Ishikawa (cell line): ENCODE measurements around the gene GPR17.

Experiments used
- CEBPB ChIP-seq: IDR thresholded peaks from 2 replicates; pipeline ENCODE4 v1.6.1; 2012
- CREB1 ChIP-seq: IDR thresholded peaks from 2 replicates; pipeline ENCODE4 v1.6.1; 2012; ENCODE audit warnings: low read depth
- EGR1 ChIP-seq: IDR thresholded peaks from 2 replicates; pipeline ENCODE4 v1.6.1; 2012
- EP300 ChIP-seq: IDR thresholded peaks from 2 replicates; pipeline ENCODE4 v1.6.1; 2012; ENCODE audit warnings: borderline replicate concordance
- FOXM1 ChIP-seq: IDR thresholded peaks from 2 replicates; pipeline ENCODE4 v1.6.1; 2012; ENCODE audit warnings: low read depth, borderline replicate concordance
- NFIC ChIP-seq: IDR thresholded peaks from 2 replicates; pipeline ENCODE4 v1.6.1; 2012
- RAD21 ChIP-seq: IDR thresholded peaks from 2 replicates; pipeline ENCODE4 v1.6.1; 2012; ENCODE audit warnings: low read depth
- TAF1 ChIP-seq: IDR thresholded peaks from 2 replicates; pipeline ENCODE4 v1.6.1; 2012; ENCODE audit warnings: low read depth, mild to moderate bottlenecking
- TCF12 ChIP-seq: IDR thresholded peaks from 2 replicates; pipeline ENCODE4 v1.6.1; 2012; ENCODE audit warnings: low read depth
- TEAD4 ChIP-seq: IDR thresholded peaks from 2 replicates; pipeline ENCODE4 v1.6.1; 2012
- YY1 ChIP-seq: IDR thresholded peaks from 2 replicates; pipeline ENCODE4 v1.6.1; 2012; ENCODE audit warnings: low read depth
- ZBTB7A ChIP-seq: IDR thresholded peaks from 2 replicates; pipeline ENCODE4 v1.6.1; 2012; ENCODE audit warnings: low read depth
- TF ChIP-seq, protein P1 (sequence below): IDR thresholded peaks from 2 replicates; pipeline ENCODE4 v1.6.1; 2012
- TF ChIP-seq, protein P2 (sequence below): IDR thresholded peaks from 2 replicates; pipeline ENCODE4 v1.6.1; 2012
- TF ChIP-seq, protein P3 (sequence below): IDR thresholded peaks from 2 replicates; pipeline ENCODE4 v1.6.1; 2012; ENCODE audit warnings: low read depth, mild to moderate bottlenecking

The GPR17 gene

DNA sequence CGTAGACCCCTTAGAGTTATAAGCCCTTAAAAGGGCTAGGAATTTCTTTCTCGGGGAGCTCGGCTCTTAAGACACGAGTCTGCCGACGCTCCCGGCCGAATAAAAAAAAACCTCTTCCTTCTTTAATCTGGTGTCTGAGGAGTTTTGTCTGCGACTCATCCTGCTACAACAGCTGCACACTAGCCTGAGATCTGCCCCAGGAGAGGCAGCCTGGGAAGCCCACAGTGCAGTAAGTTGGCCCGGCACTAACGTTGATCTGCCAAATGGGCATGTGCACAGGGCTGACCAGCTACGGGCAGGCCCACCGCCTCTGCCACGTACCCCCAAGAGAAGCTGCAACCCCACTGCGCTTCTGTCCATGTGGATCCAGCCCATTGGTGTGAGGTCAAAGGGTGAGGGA is 37.8 kb downstream of the GPR17 start:
- TF ChIP-seq YY1 (no peak), CREB1 (no peak), TEAD4 (no peak), CEBPB (no peak), EP300 (no peak), NFIC (no peak), EGR1 (no peak)
- TF ChIP-seq, protein P1, sequence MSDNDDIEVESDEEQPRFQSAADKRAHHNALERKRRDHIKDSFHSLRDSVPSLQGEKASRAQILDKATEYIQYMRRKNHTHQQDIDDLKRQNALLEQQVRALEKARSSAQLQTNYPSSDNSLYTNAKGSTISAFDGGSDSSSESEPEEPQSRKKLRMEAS = no peak

DNA sequence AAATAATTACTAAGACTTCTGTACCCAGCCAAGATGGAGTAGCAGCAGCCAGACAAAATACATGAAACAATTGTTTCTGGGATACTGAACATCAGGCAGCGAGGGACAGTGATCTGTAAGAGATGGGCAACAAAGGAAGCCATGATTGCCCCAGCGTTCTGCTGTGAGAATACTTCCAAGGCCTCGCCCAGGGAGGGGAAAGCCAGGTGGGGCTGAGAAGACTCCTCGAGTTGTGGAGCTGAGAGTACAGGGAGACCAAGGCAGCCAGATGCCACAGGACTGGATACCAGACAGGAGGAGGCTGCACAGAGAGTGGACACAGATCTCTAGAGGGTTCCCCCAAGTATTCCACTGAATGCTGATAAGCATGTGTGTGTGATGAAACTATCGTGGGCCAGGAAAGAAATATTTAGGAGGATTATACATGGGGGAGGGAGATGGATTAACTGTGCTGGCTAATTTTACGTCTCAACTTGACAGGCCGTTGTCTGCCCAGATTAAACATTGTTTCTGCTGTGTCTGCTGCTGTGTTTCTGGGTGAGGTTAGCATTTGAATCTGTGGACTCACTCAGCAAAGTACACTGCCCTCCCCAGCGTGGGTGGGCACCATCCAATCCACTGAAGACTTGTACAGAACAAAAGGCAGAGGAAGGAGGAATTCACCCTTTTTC is 39.6 kb downstream of the GPR17 start:
- no peak for TF ChIP-seq EP300
- no peak for TF ChIP-seq ZBTB7A
- no peak for TF ChIP-seq TCF12
- no peak for TF ChIP-seq FOXM1
- no peak for TF ChIP-seq TAF1
- no peak for TF ChIP-seq CEBPB
- TF ChIP-seq RAD21 = no peak
- TF ChIP-seq EGR1 = no peak
- no peak for TF ChIP-seq TEAD4

DNA sequence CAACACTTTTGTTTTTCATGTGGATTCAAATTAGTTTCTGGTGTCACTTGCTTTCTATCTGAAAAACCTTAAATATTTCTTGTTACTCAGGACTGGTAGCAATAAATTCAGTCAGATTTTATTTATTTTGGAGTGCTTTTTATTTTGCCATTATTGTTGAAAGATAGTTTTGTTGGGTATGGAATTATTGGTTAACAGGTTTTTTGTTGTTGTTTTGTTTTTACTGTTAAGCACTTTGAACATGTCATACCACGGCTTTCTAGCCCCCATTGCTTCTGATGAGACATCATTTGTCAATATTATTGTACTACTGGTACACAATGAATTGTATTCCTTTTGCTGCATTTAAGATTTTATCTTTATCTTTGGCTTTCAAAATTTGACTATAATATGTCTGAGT is 42.5 kb downstream of the GPR17 start:
- TF ChIP-seq, protein P1 = no peak
- no peak for TF ChIP-seq YY1
- no peak for TF ChIP-seq TEAD4
- no peak for TF ChIP-seq EGR1
- no peak for TF ChIP-seq FOXM1
- TF ChIP-seq, protein P2, sequence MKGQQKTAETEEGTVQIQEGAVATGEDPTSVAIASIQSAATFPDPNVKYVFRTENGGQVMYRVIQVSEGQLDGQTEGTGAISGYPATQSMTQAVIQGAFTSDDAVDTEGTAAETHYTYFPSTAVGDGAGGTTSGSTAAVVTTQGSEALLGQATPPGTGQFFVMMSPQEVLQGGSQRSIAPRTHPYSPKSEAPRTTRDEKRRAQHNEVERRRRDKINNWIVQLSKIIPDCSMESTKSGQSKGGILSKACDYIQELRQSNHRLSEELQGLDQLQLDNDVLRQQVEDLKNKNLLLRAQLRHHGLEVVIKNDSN = no peak
- TF ChIP-seq NFIC = no peak
- TF ChIP-seq CREB1 = no peak
- no peak for TF ChIP-seq EP300
- TF ChIP-seq TCF12 = no peak
- TF ChIP-seq TAF1 = no peak
- TF ChIP-seq, protein P3, sequence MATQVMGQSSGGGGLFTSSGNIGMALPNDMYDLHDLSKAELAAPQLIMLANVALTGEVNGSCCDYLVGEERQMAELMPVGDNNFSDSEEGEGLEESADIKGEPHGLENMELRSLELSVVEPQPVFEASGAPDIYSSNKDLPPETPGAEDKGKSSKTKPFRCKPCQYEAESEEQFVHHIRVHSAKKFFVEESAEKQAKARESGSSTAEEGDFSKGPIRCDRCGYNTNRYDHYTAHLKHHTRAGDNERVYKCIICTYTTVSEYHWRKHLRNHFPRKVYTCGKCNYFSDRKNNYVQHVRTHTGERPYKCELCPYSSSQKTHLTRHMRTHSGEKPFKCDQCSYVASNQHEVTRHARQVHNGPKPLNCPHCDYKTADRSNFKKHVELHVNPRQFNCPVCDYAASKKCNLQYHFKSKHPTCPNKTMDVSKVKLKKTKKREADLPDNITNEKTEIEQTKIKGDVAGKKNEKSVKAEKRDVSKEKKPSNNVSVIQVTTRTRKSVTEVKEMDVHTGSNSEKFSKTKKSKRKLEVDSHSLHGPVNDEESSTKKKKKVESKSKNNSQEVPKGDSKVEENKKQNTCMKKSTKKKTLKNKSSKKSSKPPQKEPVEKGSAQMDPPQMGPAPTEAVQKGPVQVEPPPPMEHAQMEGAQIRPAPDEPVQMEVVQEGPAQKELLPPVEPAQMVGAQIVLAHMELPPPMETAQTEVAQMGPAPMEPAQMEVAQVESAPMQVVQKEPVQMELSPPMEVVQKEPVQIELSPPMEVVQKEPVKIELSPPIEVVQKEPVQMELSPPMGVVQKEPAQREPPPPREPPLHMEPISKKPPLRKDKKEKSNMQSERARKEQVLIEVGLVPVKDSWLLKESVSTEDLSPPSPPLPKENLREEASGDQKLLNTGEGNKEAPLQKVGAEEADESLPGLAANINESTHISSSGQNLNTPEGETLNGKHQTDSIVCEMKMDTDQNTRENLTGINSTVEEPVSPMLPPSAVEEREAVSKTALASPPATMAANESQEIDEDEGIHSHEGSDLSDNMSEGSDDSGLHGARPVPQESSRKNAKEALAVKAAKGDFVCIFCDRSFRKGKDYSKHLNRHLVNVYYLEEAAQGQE = no peak
- no peak for TF ChIP-seq ZBTB7A
- TF ChIP-seq CEBPB = no peak
- TF ChIP-seq RAD21 = no peak

DNA sequence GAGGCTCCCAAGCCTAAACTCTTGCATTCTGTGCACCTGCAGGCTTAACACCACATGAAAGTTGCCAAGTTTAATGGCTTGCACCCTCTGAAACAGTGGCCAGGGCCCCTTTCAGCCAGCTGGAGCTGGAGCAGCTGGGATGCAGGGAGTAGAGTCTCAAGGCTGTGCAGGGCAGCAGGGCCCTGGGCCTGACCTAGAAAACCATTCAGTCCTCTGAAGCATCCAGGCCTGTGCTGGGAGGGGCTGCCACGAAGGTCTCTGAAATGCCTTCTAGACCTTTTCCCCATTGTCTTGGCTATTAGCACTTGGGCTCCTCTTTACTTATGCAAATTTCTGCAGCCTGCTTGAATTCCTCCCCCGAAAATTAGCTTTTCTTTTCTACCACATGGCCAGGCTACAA is 44.7 kb downstream of the GPR17 start:
- TF ChIP-seq, protein P1 = no peak

DNA sequence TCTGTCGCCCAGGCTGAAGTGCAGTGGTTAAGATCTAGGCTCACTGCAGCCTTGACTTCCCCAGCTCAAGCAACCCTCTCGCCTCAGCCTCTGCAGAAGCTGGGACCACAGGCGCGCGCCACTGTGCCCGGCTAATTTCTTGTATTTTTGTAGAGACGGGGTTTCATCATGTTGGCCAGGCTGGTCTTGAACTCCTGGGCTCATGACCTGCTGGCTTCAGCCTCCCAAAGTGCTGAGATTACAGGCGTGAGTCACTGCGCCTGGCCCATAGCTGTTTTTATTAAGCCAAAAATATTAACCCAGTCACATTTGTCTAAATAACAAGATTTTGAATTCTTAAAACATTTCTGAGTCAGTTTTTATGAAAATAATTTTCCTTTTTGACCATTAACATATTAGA is 49.0 kb downstream of the GPR17 start:
- TF ChIP-seq, protein P1 = no peak
- TF ChIP-seq, protein P2 = no peak
- TF ChIP-seq, protein P3 = no peak
- TF ChIP-seq NFIC (no peak), EP300 (no peak), TEAD4 (no peak), ZBTB7A (no peak), EGR1 (no peak), TAF1 (no peak), TCF12 (no peak), CREB1 (no peak), CEBPB (no peak), FOXM1 (no peak), YY1 (no peak), RAD21 (no peak)
